PFSK-1 (cell line): ENCODE measurements around the gene EIF4A2.

Source experiments
- FOXP2 ChIP-seq: optimal IDR thresholded peaks from 2 replicates; pipeline ENCODE3; 2011; ENCODE audit warnings: borderline replicate concordance, control low read depth, inconsistent platforms; ENCODE audit not compliant: insufficient read depth; ENCODE audit errors: extremely low read length, extremely low read depth
- POLR2AphosphoS5 ChIP-seq: IDR thresholded peaks from 2 replicates; pipeline ENCODE4 v1.6.1; 2012; ENCODE audit warnings: low read depth, mild to moderate bottlenecking, control low read depth, low read length, moderate library complexity
- REST ChIP-seq, 2 experiments: IDR thresholded peaks; 2 replicates each; pipeline versions ENCODE4 v1.6.1 to v1.8.0; 2011 to 2012; ENCODE audit warnings: low read depth in 2 of 2, low read length in 2 of 2, control low read depth in 1 of 2, inconsistent platforms in 1 of 2, mild to moderate bottlenecking in 1 of 2, moderate library complexity in 1 of 2; ENCODE audit not compliant: insufficient read depth in 1 of 2
- SIN3A ChIP-seq: IDR thresholded peaks from 2 replicates; pipeline ENCODE4 v1.6.1; 2012; ENCODE audit warnings: mild to moderate bottlenecking, low read length, moderate library complexity, borderline replicate concordance; ENCODE audit not compliant: insufficient read depth
- TAF1 ChIP-seq: IDR thresholded peaks from 2 replicates; pipeline ENCODE4 v1.6.1; 2012; ENCODE audit warnings: low read length, control low read depth, borderline replicate concordance; ENCODE audit not compliant: insufficient read depth

The EIF4A2 gene

DNA sequence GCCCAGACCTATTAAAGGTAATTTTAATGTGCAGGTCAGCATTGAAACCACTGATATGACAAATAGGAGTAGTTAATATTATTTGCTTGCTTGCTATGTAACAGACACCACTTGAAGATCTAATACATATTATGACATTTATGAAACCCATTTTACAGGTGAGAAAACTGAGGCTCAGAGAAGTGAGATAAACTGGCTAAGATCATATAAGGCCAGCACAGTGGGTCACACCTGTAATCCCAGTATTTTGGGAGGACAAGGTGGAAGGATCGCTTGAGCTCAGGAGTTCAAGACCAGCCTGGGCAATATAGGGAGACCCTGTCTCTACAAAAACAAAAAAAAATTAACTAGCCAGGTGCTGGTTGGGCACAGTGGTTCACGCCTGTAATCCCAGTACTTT, 33.1 kb upstream of the EIF4A2 start:
- TF ChIP-seq POLR2AphosphoS5 (no peak), FOXP2 (no peak), TAF1 (no peak), SIN3A (no peak), REST (IDR thresholded peaks at IDR 0.05; ENCODE audit: insufficient read depth in 1 of 2, low read depth in 2 of 2, low read length in 2 of 2) (no peak)

- TF ChIP-seq TAF1: no peak
- TF ChIP-seq POLR2AphosphoS5: no peak
- TF ChIP-seq SIN3A: no peak
- no peak for TF ChIP-seq REST (IDR thresholded peaks at IDR 0.05; ENCODE audit: insufficient read depth in 1 of 2, low read depth in 2 of 2, low read length in 2 of 2)
- no peak for TF ChIP-seq FOXP2
These were observed 31.9 kb upstream of the EIF4A2 start for GRCh38 chr3:186751480-186751879.

DNA sequence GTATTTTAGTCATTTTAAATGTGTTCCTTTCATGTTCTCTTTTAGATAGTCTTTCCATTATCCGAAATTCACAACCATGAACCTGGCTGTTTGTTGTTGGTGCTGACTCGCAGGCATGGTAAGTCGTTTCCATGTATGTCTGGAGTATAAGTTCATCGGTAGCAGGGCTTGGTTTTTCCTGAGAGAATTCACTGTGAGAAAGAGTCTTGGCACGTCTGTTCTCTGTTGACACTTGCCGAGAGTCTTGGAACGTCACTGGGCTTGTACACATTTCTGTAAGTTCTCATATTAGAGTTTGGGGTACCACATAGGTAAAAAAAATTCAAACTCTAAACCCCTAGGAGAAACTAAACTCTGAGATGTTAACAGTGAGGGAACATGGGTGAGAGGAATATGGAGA, 29.4 kb upstream of the EIF4A2 start:
- no peak for TF ChIP-seq SIN3A
- no peak for TF ChIP-seq FOXP2
- no peak for TF ChIP-seq REST (IDR thresholded peaks at IDR 0.05; ENCODE audit: insufficient read depth in 1 of 2, low read depth in 2 of 2, low read length in 2 of 2)
- no peak for TF ChIP-seq POLR2AphosphoS5
- no peak for TF ChIP-seq TAF1

- TF ChIP-seq TAF1 (no peak), REST (IDR thresholded peaks at IDR 0.05; ENCODE audit: insufficient read depth in 1 of 2, low read depth in 2 of 2, low read length in 2 of 2) (no peak), POLR2AphosphoS5 (no peak), SIN3A (no peak), FOXP2 (no peak)
These were observed 28.5 kb upstream of the EIF4A2 start for GRCh38 chr3:186754871-186755270.

DNA sequence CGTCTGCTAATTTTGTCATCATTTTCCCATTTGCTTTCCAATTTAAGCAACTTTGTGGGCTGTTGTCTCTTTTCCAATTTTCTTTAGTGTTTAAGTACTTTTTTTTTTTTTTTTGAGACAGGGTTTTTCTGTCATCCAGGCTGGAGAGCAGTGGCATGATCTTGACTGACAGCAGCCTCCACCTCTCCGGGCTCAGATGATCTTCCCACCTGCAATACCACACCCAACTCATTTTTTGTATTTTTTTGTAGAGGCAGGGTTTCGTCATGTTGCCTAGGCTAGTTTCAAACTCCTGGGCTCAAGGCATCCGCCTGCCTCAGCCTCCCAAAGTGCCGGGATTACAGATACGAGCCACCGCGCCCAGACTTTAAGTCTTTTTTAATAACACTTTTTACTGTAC, 26.2 kb upstream of the EIF4A2 start:
- TF ChIP-seq POLR2AphosphoS5: no peak
